MCF 10A (cell line): ENCODE data around the gene LRRC32. TPM values are rescaled to one million over a fixed set of nuclear protein-coding genes. Genes with fewer than 3 reads are reported as not detected.

ENCODE experiments used
- BruUV-seq: library from RNA; stranded (reverse); fragments of 400-500 nt; replicated peaks from 2 replicates; lab custom pipeline; 2021; lab: Mats Ljungman, UMichigan
- CTCF ChIA-PET: fragments of 300-600 bp; sonication (Branson Sonifier 250); formaldehyde crosslinking; extraction: SDS; loops from one replicate; lab custom pipeline; 2021; ENCODE audit warnings: antibody characterized with exemption, inconsistent platforms; lab: Yijun Ruan, JAX
- POLR2A ChIA-PET: fragments of 300-600, 350-650 bp; sonication (Branson Sonifier 250); formaldehyde crosslinking; extraction: SDS; loops from one replicate; lab custom pipeline; 2020; ENCODE audit warnings: antibody characterized with exemption, inconsistent platforms; lab: Yijun Ruan, JAX
- DNase-seq: peaks from one replicate; pipeline ENCODE4 v3.0.0-alpha.2; 2018; ENCODE audit not compliant: unreplicated experiment
- H3K27ac Mint-ChIP-seq: one replicate; pipeline ENCODE4 v1.8.0; 2022; ENCODE audit warnings: mild to moderate bottlenecking, low read depth, mixed read lengths; ENCODE audit not compliant: unreplicated experiment
- H3K27me3 Mint-ChIP-seq: one replicate; pipeline ENCODE4 v1.8.0; 2022; ENCODE audit warnings: mixed read lengths; ENCODE audit not compliant: insufficient read depth, unreplicated experiment
- H3K36me3 Mint-ChIP-seq: one replicate; pipeline ENCODE4 v1.8.0; 2022; ENCODE audit warnings: mild to moderate bottlenecking, moderate library complexity, mixed read lengths; ENCODE audit not compliant: insufficient read depth, unreplicated experiment
- H3K4me1 Mint-ChIP-seq: one replicate; pipeline ENCODE4 v1.8.0; 2022; ENCODE audit warnings: mixed read lengths; ENCODE audit not compliant: insufficient read depth, unreplicated experiment
- H3K4me3 Mint-ChIP-seq: one replicate; pipeline ENCODE4 v1.8.0; 2022; ENCODE audit warnings: mild to moderate bottlenecking, moderate library complexity, mixed read lengths; ENCODE audit not compliant: unreplicated experiment
- H3K9me3 Mint-ChIP-seq: one replicate; pipeline ENCODE4 v1.8.0; 2022; ENCODE audit warnings: mixed read lengths; ENCODE audit not compliant: unreplicated experiment
- intact Hi-C: fragments of 100-400 bp; cut with micrococcal nuclease; formaldehyde crosslinking; loops from 2 replicates; pipeline ENCODE4 v1.14.1; 2022
- total RNA-seq: library from RNA; stranded (reverse); gene quantifications from 2 replicates; pipeline ENCODE4 v1.2.3, GENCODE V29; 2022
- TF ChIP-seq, protein P1 (sequence below): fragments of 200-600 bp; IDR thresholded peaks from one replicate; pipeline ENCODE4 v1.8.0; 2022; ENCODE audit warnings: antibody characterized with exemption, mild to moderate bottlenecking; ENCODE audit not compliant: unreplicated experiment

Gene LRRC32
- total RNA-seq, 1 experiment from 2014 or later = not detected

- TF ChIP-seq, protein P1, sequence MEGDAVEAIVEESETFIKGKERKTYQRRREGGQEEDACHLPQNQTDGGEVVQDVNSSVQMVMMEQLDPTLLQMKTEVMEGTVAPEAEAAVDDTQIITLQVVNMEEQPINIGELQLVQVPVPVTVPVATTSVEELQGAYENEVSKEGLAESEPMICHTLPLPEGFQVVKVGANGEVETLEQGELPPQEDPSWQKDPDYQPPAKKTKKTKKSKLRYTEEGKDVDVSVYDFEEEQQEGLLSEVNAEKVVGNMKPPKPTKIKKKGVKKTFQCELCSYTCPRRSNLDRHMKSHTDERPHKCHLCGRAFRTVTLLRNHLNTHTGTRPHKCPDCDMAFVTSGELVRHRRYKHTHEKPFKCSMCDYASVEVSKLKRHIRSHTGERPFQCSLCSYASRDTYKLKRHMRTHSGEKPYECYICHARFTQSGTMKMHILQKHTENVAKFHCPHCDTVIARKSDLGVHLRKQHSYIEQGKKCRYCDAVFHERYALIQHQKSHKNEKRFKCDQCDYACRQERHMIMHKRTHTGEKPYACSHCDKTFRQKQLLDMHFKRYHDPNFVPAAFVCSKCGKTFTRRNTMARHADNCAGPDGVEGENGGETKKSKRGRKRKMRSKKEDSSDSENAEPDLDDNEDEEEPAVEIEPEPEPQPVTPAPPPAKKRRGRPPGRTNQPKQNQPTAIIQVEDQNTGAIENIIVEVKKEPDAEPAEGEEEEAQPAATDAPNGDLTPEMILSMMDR = no peak
- no peak overlapping the region for H3K27ac Mint-ChIP-seq
- no peak for DNase-seq
- intact Hi-C loops = no loop called here
- H3K36me3 Mint-ChIP-seq = no peaks in the 10 kb centered on the region
- no TSS peak for BruUV-seq
- H3K4me3 Mint-ChIP-seq = no peak overlapping the region
- H3K4me1 Mint-ChIP-seq = no peaks in the 10 kb centered on the region
- peaks cover 13% of the 10 kb centered on the region for H3K27me3 Mint-ChIP-seq
- CTCF ChIA-PET = interaction anchor here (0.5 to 0.6 kb wide), 2 partner anchors 12 to 116 kb away, joined by 3 read pairs; no protein-coding TSS in a partner anchor
- POLR2A ChIA-PET = no interaction called here
- H3K9me3 Mint-ChIP-seq = no peaks in the 10 kb centered on the region
Measured at GRCh38 chr11:76668362-76669155, 2.0 kb downstream of the LRRC32 start.

GRCh38 chr11:76667856-76668255 is 2.7 kb downstream of the LRRC32 start:
- CTCF ChIA-PET = interaction anchor here (0.5 kb wide), 1 partner anchor 13 kb away, joined by 3 read pairs; no protein-coding TSS in a partner anchor
- TF ChIP-seq, protein P1 = no peak
- H3K4me1 Mint-ChIP-seq = no peaks in the 10 kb centered on the region

DNA sequence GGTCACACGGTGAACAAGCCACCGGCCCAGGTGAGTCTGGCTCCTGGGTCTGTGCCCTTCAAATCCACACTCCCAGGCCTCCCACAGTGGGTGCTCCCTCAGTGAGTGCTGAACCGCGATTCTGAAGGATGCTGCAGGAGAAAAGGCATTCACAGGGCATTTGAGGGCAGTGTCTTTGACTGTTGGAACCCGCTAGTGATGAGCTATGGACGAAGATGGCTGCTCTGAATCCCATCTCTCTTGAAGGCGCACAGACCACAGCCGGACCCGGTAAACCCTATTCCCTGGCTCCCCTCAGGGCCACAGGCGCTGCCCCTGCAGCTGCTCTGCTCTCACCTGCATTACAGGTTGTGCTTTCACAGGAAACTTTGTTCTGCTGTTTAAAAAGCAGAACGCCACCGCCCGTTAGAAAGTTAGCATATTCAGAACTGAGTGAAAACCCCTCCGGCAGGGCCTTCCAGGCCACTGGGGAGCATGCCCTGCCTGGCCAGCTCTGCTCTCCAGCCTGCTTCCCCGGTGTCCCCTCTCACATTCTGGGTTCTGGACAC is 3.2 kb downstream of the LRRC32 start:
- ChIA-PET CTCF (no interaction called here), POLR2A (no interaction called here)
- TF ChIP-seq, protein P1 = no peak
- Mint-ChIP-seq H3K9me3 (no peaks in the 10 kb centered on the region), H3K27me3 (peaks cover 13% of the 10 kb centered on the region), H3K27ac (no peak overlapping the region), H3K36me3 (no peaks in the 10 kb centered on the region), H3K4me3 (no peak overlapping the region), H3K4me1 (no peaks in the 10 kb centered on the region)
- BruUV-seq = no TSS peak
- intact Hi-C loops = no loop called here
- DNase-seq = no peak

More at GRCh38 chr11:76667856-76668255, 2.7 kb downstream of the LRRC32 start:
- H3K27ac Mint-ChIP-seq = no peak overlapping the region
- peaks cover 13% of the 10 kb centered on the region for H3K27me3 Mint-ChIP-seq
- DNase-seq = no peak
- POLR2A ChIA-PET = no interaction called here
- BruUV-seq = no TSS peak
- intact Hi-C loops = no loop called here
- H3K9me3 Mint-ChIP-seq = no peaks in the 10 kb centered on the region
- H3K36me3 Mint-ChIP-seq = no peaks in the 10 kb centered on the region
- no peak overlapping the region for H3K4me3 Mint-ChIP-seq

GRCh38 chr11:76666830-76667229 is 3.7 kb downstream of the LRRC32 start:
- Mint-ChIP-seq H3K27me3 (peaks cover 13% of the 10 kb centered on the region), H3K9me3 (no peaks in the 10 kb centered on the region), H3K27ac (no peak overlapping the region), H3K36me3 (no peaks in the 10 kb centered on the region), H3K4me3 (no peak overlapping the region), H3K4me1 (no peaks in the 10 kb centered on the region)
- ChIA-PET POLR2A (no interaction called here), CTCF (no interaction called here)
- intact Hi-C loops = no loop called here
- no peak for DNase-seq
- TF ChIP-seq, protein P1 = no peak
- no TSS peak for BruUV-seq
